ENCODE measurements around the gene ASAH2B.

Gene ASAH2B

GRCh38 chr10:50805981-50806622 lies 66.4 kb downstream of the ASAH2B start:
- DNase-seq (ENCODE audit: low spot score), result no peak
- no peak for TF ChIP-seq CTCF (conservative IDR thresholded peaks at IDR 0.05; ENCODE audit: low read depth)
- POLR2A ChIA-PET (ENCODE audit: low non-redundant PET), result no interaction called here
- H3K27ac ChIP-seq, result no peak overlapping the region
- CTCF ChIA-PET, result interaction anchor here (0.6 kb wide), 1 partner anchor 1396 kb away, joined by 3 read pairs; no protein-coding TSS in a partner anchor

GRCh38 chr10:50807851-50808776 lies 68.4 kb downstream of the ASAH2B start:
- CTCF ChIA-PET, result no interaction called here
- POLR2A ChIA-PET (ENCODE audit: low non-redundant PET), result no interaction called here
- no peak overlapping the region for H3K27ac ChIP-seq
- no peak for TF ChIP-seq CTCF (conservative IDR thresholded peaks at IDR 0.05; ENCODE audit: low read depth)
- DNase-seq (ENCODE audit: low spot score), result no peak

Data from RWPE1 (cell line).